Measurements from ENCODE around the gene FANCC.

DNA sequence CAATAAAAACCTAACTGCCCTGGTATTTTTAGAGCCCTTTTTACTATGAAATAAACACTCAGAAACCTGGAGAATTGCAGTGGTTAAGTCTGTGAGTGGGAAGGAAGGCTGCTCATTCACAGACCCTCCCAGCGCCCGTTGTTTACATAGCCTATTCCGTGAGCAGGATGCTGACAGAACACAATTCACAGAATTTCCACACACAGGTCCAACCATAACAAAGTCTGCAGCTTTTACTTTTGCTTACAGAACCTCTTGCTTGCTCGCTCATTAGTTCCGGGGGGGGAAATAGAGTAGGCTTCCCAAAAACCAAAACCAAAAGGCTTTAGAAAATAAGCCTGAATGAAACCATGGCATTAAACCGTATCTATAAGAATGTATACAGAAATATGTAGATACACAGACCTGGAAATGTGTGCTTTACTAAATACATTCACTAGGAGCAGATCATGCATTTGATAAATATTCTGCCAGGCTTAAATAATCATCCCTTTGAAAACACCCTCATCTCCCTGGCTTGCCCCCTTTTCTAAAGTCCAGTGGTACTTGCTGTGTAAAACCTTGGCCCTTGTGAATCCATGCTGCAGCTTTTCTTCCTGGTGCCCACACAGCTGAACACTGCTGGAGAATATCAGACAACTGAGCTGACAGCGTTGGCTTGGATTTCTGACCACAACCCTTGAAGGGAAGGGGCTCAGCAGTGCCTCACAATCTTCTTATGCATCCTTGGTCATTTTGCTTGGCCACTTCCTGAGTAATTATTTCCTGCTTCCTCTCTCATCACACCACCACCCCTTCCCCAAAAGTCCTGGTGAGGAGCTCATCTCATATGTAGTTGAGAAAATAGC lies 128.0 kb downstream of the FANCC start:
- TF ChIP-seq SUZ12 (IDR thresholded peaks at IDR 0.05) (no peak), CTBP1 (IDR thresholded peaks at IDR 0.05; ENCODE audit: borderline replicate concordance) (no peak), FOXM1 (IDR thresholded peaks at IDR 0.05; ENCODE audit: borderline replicate concordance) (no peak), LEF1 (IDR thresholded peaks at IDR 0.05; ENCODE audit: borderline replicate concordance) (no peak), ZNF384 (IDR thresholded peaks at IDR 0.05) (no peak), FOXK2 (IDR thresholded peaks at IDR 0.05) (no peak), NFRKB (IDR thresholded peaks at IDR 0.05) (no peak), FOXA1 (IDR thresholded peaks at IDR 0.05) (no peak), TARDBP (IDR thresholded peaks at IDR 0.05) (no peak), ELF4 (IDR thresholded peaks at IDR 0.05) (no peak), SP1 (IDR thresholded peaks at IDR 0.05) (no peak), ARNT (IDR thresholded peaks at IDR 0.05) (no peak), BHLHE40 (IDR thresholded peaks at IDR 0.05; ENCODE audit: borderline replicate concordance) (no peak), HDGF (IDR thresholded peaks at IDR 0.05; ENCODE audit: borderline replicate concordance) (no peak)

Data from HEK293T (cell line).